Measurements from ENCODE around the gene PLEKHA1.

DNA sequence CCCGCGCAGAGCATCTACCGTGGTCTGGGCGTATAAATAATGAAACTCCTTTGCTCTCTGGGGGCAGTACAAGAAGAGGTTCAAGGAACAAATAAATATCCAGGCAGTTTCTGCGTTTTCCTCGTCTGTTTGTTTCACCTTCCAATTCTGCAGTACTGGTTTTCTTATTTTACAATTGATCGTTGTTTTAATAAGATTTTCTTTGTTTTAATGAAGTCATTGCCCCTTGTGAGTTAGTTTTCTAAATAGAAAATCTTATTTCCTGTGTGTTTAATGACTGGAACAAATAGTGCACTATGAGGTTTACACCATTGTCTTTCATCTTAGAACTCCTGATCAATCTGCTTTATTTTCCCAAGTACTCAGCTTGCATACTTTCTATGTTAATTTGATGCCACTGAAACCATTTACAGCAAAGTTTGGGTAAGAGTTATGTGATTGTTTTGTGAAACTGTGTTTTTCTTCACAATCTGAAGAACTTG lies 1.2 kb downstream of the PLEKHA1 start:
- TF ChIP-seq POLR2AphosphoS5 (IDR thresholded peaks at IDR 0.05; ENCODE audit: borderline replicate concordance, low read depth, low read length) = no peak
- no peak for TF ChIP-seq EZH2 (IDR thresholded peaks at IDR 0.05)
- no peak for TF ChIP-seq FOXP2 (optimal IDR thresholded peaks at IDR 0.05; ENCODE audit: control extremely low read depth, extremely low read length, insufficient read depth)

Measured in SK-N-MC (cell line).